Thymus (tissue), 11 donors: ENCODE results near the gene CHIC2. TPM values are rescaled to one million over a fixed set of nuclear protein-coding genes. Genes with fewer than 3 reads are reported as not detected.

Experiments used
- DNase-seq, 9 donors: peaks; one replicate each; pipeline ENCODE4 v3.0.0-alpha.2; 2013; ENCODE audit warnings: low spot score in 9 of 9, low read depth in 6 of 9, missing footprints in 1 of 9
- H3K27ac ChIP-seq, 2 donors: one replicate each; pipeline ENCODE4 v1.5.1; 2013; ENCODE audit warnings: control low read depth in 1 of 2, low read depth in 1 of 2, low read length in 1 of 2, mild to moderate bottlenecking in 1 of 2, moderate library complexity in 1 of 2
- H3K27me3 ChIP-seq, 2 donors: one replicate each; pipeline ENCODE4 v1.5.1; 2013; ENCODE audit warnings: low read length in 1 of 2; ENCODE audit not compliant: control insufficient read depth in 2 of 2, insufficient read depth in 1 of 2
- H3K36me3 ChIP-seq, 2 donors: one replicate each; pipeline ENCODE4 v1.5.1; 2013; ENCODE audit warnings: low read length in 1 of 2, mild to moderate bottlenecking in 1 of 2, moderate library complexity in 1 of 2; ENCODE audit not compliant: control insufficient read depth in 2 of 2, insufficient read depth in 2 of 2
- H3K4me1 ChIP-seq, 2 donors: one replicate each; pipeline ENCODE4 v1.5.1; 2013; ENCODE audit warnings: low read length in 2 of 2; ENCODE audit not compliant: control insufficient read depth in 2 of 2, insufficient read depth in 2 of 2
- H3K4me3 ChIP-seq, 2 donors: one replicate each; pipeline ENCODE4 v1.5.1; 2013; ENCODE audit warnings: low read length in 2 of 2, control low read depth in 1 of 2, mild to moderate bottlenecking in 1 of 2
- H3K9me3 ChIP-seq, 2 donors: one replicate each; pipeline ENCODE4 v1.5.1; 2013; ENCODE audit warnings: low read length in 1 of 2, mild to moderate bottlenecking in 1 of 2; ENCODE audit not compliant: control insufficient read depth in 2 of 2, insufficient read depth in 1 of 2
- WGBS: extraction: QIAGEN DNeasy Blood & Tissue Kit; methylation state at CpG from one replicate; pipeline ENCODE4 v1.1.7; 2013; 5-methylcytosine and 5-hydroxymethylcytosine counted together
- polyA plus RNA-seq: library from polyadenylated mRNA; stranded (reverse); fragments of 200-250 nt; gene quantifications from one replicate; pipeline ENCODE4 v1.2.3, GENCODE V29; 2013
- total RNA-seq: library from RNA; stranded (reverse); fragments of 120-200 nt; gene quantifications from one replicate; pipeline ENCODE4 v1.2.4, GENCODE V29; 2013
- donor health status: healthy.

CHIC2 gene
- total and polyA plus RNA-seq, 2 donors = 25.9 to 36.5 TPM

- H3K4me3 ChIP-seq = no peak overlapping the region
- no peaks in the 10 kb centered on the region for H3K9me3 ChIP-seq
- H3K4me1 ChIP-seq = no peaks in the 10 kb centered on the region
- no peak for DNase-seq
- H3K27me3 ChIP-seq = no peaks in the 10 kb centered on the region
- H3K36me3 ChIP-seq = no peaks in the 10 kb centered on the region
- H3K27ac ChIP-seq = no peak overlapping the region
- WGBS = 95% methylated on average over 4 of the region's 4 CpGs
Observed at GRCh38 chr4:53990641-53991040, 73.8 kb downstream of the CHIC2 start.

GRCh38 chr4:53987761-53988171 lies 76.6 kb downstream of the CHIC2 start:
- H3K4me1 ChIP-seq = no peaks in the 10 kb centered on the region
- no peaks in the 10 kb centered on the region for H3K36me3 ChIP-seq
- 96% methylated on average over 1 of the region's 1 CpG for WGBS
- H3K27ac ChIP-seq = no peak overlapping the region
- no peaks in the 10 kb centered on the region for H3K27me3 ChIP-seq
- no peaks in the 10 kb centered on the region for H3K9me3 ChIP-seq
- DNase-seq = no peak
- H3K4me3 ChIP-seq = no peak overlapping the region

GRCh38 chr4:53986062-53986461 lies 78.3 kb downstream of the CHIC2 start:
- Histone ChIP-seq H3K4me3 (no peak overlapping the region), H3K27me3 (no peaks in the 10 kb centered on the region), H3K4me1 (no peaks in the 10 kb centered on the region), H3K9me3 (no peaks in the 10 kb centered on the region), H3K36me3 (no peaks in the 10 kb centered on the region), H3K27ac (no peak overlapping the region)
- DNase-seq = no peak

GRCh38 chr4:53981567-53981966 lies 82.8 kb downstream of the CHIC2 start:
- DNase-seq = no peak
- H3K4me3 ChIP-seq = no peak overlapping the region

GRCh38 chr4:53981066-53981465 lies 83.3 kb downstream of the CHIC2 start:
- H3K4me1 ChIP-seq = no peaks in the 10 kb centered on the region
- no peaks in the 10 kb centered on the region for H3K27me3 ChIP-seq
- H3K27ac ChIP-seq = no peak overlapping the region
- no peaks in the 10 kb centered on the region for H3K9me3 ChIP-seq
- 69% methylated on average over 2 of the region's 2 CpGs for WGBS
- no peaks in the 10 kb centered on the region for H3K36me3 ChIP-seq
- no peak overlapping the region for H3K4me3 ChIP-seq
- no peak for DNase-seq

More at GRCh38 chr4:53981567-53981966, 82.8 kb downstream of the CHIC2 start:
- H3K36me3 ChIP-seq = no peaks in the 10 kb centered on the region
- no peaks in the 10 kb centered on the region for H3K27me3 ChIP-seq
- no peaks in the 10 kb centered on the region for H3K4me1 ChIP-seq
- H3K9me3 ChIP-seq = no peaks in the 10 kb centered on the region
- H3K27ac ChIP-seq = no peak overlapping the region

- H3K9me3 ChIP-seq = no peaks in the 10 kb centered on the region
- H3K4me1 ChIP-seq = no peaks in the 10 kb centered on the region
- 98% methylated on average over 2 of the region's 2 CpGs for WGBS
- no peak overlapping the region for H3K4me3 ChIP-seq
- H3K27ac ChIP-seq = no peak overlapping the region
- DNase-seq = no peak
- H3K36me3 ChIP-seq = no peaks in the 10 kb centered on the region
- no peaks in the 10 kb centered on the region for H3K27me3 ChIP-seq
Observed at GRCh38 chr4:53974561-53974960, 89.8 kb downstream of the CHIC2 start.

- Histone ChIP-seq H3K9me3 (no peaks in the 10 kb centered on the region), H3K27me3 (no peaks in the 10 kb centered on the region), H3K36me3 (no peaks in the 10 kb centered on the region), H3K27ac (no peak overlapping the region), H3K4me3 (no peak overlapping the region), H3K4me1 (no peaks in the 10 kb centered on the region)
- WGBS = 94% methylated on average over 1 of the region's 1 CpG
- DNase-seq = no peak
Observed at GRCh38 chr4:53967986-53968385, 96.4 kb downstream of the CHIC2 start.

GRCh38 chr4:53963781-53964180 lies 100.6 kb downstream of the CHIC2 start:
- Histone ChIP-seq H3K9me3 (no peaks in the 10 kb centered on the region), H3K27me3 (no peaks in the 10 kb centered on the region), H3K36me3 (no peaks in the 10 kb centered on the region), H3K4me3 (no peak overlapping the region), H3K27ac (no peak overlapping the region), H3K4me1 (no peaks in the 10 kb centered on the region)
- WGBS = 89% methylated on average over 3 of the region's 3 CpGs
- no peak for DNase-seq

- Histone ChIP-seq H3K36me3 (no peaks in the 10 kb centered on the region), H3K9me3 (no peaks in the 10 kb centered on the region), H3K27ac (no peak overlapping the region), H3K4me3 (no peak overlapping the region), H3K4me1 (no peaks in the 10 kb centered on the region), H3K27me3 (no peaks in the 10 kb centered on the region)
- no peak for DNase-seq
- WGBS = 97% methylated on average over 4 of the region's 4 CpGs
Observed at GRCh38 chr4:53963336-53963735, 101.1 kb downstream of the CHIC2 start.
